ENCODE results near the gene HERC2. TPM values are rescaled to one million over a fixed set of nuclear protein-coding genes. Genes with fewer than 3 reads are reported as not detected.
A peak's percentile ranks its signal among the peaks of the same experiment; 100 is the strongest.
"Not testable (repeated sequence)": the region's sequence is repeated elsewhere in the genome, so short reads cannot be mapped to it uniquely, and the experiment has no call there.

HERC2 gene, protein sequence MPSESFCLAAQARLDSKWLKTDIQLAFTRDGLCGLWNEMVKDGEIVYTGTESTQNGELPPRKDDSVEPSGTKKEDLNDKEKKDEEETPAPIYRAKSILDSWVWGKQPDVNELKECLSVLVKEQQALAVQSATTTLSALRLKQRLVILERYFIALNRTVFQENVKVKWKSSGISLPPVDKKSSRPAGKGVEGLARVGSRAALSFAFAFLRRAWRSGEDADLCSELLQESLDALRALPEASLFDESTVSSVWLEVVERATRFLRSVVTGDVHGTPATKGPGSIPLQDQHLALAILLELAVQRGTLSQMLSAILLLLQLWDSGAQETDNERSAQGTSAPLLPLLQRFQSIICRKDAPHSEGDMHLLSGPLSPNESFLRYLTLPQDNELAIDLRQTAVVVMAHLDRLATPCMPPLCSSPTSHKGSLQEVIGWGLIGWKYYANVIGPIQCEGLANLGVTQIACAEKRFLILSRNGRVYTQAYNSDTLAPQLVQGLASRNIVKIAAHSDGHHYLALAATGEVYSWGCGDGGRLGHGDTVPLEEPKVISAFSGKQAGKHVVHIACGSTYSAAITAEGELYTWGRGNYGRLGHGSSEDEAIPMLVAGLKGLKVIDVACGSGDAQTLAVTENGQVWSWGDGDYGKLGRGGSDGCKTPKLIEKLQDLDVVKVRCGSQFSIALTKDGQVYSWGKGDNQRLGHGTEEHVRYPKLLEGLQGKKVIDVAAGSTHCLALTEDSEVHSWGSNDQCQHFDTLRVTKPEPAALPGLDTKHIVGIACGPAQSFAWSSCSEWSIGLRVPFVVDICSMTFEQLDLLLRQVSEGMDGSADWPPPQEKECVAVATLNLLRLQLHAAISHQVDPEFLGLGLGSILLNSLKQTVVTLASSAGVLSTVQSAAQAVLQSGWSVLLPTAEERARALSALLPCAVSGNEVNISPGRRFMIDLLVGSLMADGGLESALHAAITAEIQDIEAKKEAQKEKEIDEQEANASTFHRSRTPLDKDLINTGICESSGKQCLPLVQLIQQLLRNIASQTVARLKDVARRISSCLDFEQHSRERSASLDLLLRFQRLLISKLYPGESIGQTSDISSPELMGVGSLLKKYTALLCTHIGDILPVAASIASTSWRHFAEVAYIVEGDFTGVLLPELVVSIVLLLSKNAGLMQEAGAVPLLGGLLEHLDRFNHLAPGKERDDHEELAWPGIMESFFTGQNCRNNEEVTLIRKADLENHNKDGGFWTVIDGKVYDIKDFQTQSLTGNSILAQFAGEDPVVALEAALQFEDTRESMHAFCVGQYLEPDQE (N-terminal part only)
- total RNA-seq, result 55.3 TPM
- long read RNA-seq, partial matches to known transcripts, result 43 of 58 reads
- long read RNA-seq, other reads (novel, unspliced or antisense), result 12 of 58 reads

DNA sequence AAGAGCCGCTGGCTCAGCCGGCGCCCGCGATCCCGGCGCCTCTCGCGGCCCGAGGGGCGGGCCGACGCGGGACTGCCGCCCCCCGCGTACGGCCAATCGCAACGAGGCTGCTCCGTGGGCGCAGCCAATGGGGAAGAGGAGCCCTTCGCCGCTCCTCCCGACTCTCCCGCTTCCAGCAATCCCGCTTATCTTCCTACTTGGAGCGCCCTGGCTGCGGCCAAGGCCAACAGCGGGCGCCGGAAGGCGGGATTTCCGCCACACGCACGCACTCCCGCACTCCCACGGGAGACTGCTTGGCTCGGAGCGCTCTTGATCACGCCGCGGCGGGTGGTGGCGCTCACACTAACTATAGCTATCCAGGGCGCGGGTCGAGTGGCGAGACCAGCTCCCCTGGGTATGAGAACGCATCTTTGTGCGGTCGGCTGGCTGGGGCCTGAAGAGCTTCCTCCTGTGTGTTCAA lies at the start of gene HERC2:
HERC2 (minus strand) TSS at position 51 of the 460 bp plus-strand sequence. CDS start 746 bp downstream, outside the sequence.
- intact Hi-C loops (cut with DNase I); H3K36me3 ChIP-seq; H3K27me3 ChIP-seq (ENCODE audit: low read depth); ATAC-seq; H3K4me1 ChIP-seq; DNase-seq; H3K27ac ChIP-seq; H3K9me3 ChIP-seq: not testable (repeated sequence)
- peak within 1 kb of the TSS; percentile 45 for H3K4me3 ChIP-seq

DNA sequence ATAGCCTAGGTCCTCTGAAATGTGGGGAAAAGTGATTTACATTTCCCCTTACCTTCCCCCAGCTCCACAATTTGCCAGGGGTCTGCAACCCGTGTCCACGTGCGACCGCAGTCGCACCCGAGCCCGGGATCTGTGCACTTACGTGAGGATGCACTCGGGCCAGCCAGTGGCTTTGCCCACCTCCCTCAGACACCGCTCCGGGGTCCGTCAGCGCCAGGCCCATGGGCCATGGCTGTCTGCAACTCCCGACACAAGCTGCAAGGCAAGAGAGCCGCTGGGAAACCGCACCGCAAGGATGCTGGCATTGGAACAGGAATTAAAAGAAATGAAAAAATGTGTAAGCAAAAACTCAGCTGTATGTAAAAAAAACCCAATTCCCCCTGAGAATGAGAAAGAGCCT lies 43.5 kb upstream of the HERC2 start:
- H3K27me3 ChIP-seq (ENCODE audit: low read depth); ATAC-seq; DNase-seq: not testable (repeated sequence)

DNA sequence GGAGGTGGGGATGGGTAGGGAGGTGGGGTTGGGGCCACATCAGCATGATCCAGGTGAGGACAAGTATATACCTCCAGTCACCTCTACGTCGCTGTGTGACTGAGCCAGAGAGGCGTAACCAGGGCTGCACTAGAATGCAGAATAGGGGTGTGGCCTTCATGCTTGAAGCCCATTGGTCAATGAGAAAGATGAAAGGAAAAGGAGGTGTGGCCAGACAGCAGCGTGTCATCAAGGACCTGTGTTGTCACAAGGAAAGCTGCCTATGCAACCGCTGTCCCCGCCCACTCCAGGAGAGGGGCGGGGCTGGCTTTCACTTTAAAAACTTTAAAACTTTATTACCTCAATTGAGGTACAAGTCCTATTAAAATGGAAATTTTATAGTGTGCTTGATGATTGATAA lies 36.0 kb upstream of the HERC2 start, which contains the start of gene GOLGA6L24:
GOLGA6L24 (minus strand) TSS at position 101 of the 400 bp plus-strand sequence; CDS start at position 40, 61 bp downstream.
- H3K4me3 ChIP-seq; DNase-seq; H3K4me1 ChIP-seq; ATAC-seq; H3K27me3 ChIP-seq (ENCODE audit: low read depth); H3K27ac ChIP-seq; H3K36me3 ChIP-seq; H3K9me3 ChIP-seq; intact Hi-C loops (cut with DNase I): not testable (repeated sequence)

More for the DNA sequence above, 43.5 kb upstream of the HERC2 start:
- H3K4me1 ChIP-seq; H3K4me3 ChIP-seq; H3K36me3 ChIP-seq; intact Hi-C loops (cut with DNase I); H3K27ac ChIP-seq; H3K9me3 ChIP-seq: not testable (repeated sequence)

DNA sequence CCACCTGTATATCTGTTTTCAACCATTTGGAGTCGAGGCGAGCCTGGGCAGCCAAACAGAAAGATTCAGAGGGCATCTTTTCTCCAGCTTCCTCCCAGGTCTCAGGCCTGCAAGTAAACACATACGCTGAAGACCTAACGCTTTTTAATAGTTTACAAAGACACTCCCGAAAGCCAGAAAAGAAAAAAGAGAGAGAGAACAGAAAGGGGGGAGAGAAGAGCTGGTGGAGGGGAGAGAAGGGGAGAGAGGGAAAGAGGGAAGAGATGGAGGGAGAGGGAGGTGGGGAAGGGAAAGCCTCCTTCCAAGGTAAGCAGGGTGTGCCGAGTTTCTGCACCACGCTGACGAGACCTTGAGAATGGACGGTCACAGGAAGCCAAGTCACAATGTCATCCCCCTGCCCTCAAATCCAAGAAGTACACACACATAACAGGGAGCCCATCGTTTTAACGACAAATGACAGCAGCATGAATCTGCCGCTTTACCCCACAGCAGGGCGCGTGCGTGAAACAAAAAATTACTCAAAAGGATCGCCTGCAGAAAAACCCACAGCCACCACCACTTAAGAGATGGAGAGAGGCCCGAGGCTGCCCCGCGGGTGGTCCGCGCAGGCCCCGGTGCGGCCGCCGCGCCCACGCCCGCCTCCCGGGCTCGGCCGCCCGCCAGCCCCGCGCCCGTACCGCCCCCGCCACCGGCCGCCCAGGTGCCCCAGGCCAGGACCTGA lies 461 bp downstream of the HERC2 start:
- H3K9me3 ChIP-seq; H3K27me3 ChIP-seq (ENCODE audit: low read depth); DNase-seq; H3K4me1 ChIP-seq; H3K36me3 ChIP-seq; H3K27ac ChIP-seq; intact Hi-C loops (cut with DNase I); ATAC-seq: not testable (repeated sequence)
- H3K4me3 ChIP-seq, result peak overlapping the region; percentile 45

DNA sequence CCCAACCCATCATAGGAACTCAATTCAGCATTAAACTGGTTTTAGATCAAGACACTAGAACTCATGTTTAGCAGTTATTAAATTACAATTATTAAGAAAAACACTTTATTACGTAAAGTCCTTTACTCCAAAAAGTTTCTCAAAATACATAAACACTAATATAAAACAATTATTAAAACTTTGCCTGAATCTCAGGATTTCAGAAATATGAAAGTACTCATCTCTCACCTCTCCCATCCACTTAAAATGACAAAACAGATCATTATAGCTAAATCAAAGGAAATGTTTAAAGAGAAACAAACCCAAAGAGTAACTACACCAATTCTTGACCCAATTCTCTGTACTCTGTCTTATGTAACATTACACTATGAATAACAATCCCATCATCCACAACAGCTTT lies 2.3 kb downstream of the HERC2 start:
- ATAC-seq; H3K4me1 ChIP-seq; DNase-seq; H3K27me3 ChIP-seq (ENCODE audit: low read depth); H3K4me3 ChIP-seq; intact Hi-C loops (cut with DNase I); H3K9me3 ChIP-seq; H3K27ac ChIP-seq: not testable (repeated sequence)
- H3K36me3 ChIP-seq, result peaks cover 14% of the 10 kb centered on the region

DNA sequence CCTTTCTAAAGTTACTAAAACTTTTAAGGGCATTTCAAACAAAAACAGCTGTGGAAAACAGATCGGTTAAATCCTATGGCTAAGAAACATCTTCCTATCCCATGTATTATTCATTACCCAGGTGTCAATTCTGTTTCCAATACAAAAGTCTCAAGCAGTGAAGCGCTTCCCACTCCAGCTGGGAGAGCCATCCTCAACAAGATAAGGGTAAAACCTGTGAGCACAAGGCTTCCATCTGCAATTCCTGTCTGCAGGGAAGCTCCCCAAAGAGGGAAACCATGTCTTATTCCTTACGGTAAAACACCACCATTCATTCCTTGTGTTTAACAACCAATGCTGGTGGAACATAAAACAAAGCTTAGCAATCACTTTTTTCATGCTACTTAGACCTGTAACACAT lies 3.2 kb downstream of the HERC2 start:
- DNase-seq; intact Hi-C loops (cut with DNase I); H3K4me1 ChIP-seq: not testable (repeated sequence)

DNA sequence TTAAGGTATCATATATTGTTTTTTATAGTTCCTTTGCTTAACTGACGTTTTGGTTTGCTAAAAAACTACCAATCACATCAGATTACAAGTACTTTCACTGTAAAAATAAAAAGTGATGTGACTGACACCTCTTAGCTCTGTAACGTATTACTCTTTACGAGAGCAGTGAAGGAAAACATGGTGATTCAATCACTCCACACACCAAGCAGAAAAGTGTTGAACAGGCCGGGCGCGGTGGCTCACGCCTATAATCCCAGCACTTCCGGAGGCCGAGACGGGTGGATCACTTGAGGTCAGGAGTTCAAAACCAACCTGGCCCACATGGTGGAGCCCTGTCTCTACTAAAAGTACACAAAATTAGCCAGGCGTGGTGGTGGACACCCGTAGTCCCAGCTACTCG lies 3.9 kb downstream of the HERC2 start:
- intact Hi-C loops (cut with DNase I); DNase-seq; H3K4me1 ChIP-seq; H3K27ac ChIP-seq; H3K9me3 ChIP-seq; H3K4me3 ChIP-seq; H3K27me3 ChIP-seq (ENCODE audit: low read depth); ATAC-seq: not testable (repeated sequence)
- peaks cover 20% of the 10 kb centered on the region for H3K36me3 ChIP-seq

More for the DNA sequence above, 3.2 kb downstream of the HERC2 start:
- H3K27me3 ChIP-seq (ENCODE audit: low read depth); H3K27ac ChIP-seq; H3K4me3 ChIP-seq; H3K9me3 ChIP-seq; ATAC-seq: not testable (repeated sequence)
- H3K36me3 ChIP-seq, result peaks cover 18% of the 10 kb centered on the region

DNA sequence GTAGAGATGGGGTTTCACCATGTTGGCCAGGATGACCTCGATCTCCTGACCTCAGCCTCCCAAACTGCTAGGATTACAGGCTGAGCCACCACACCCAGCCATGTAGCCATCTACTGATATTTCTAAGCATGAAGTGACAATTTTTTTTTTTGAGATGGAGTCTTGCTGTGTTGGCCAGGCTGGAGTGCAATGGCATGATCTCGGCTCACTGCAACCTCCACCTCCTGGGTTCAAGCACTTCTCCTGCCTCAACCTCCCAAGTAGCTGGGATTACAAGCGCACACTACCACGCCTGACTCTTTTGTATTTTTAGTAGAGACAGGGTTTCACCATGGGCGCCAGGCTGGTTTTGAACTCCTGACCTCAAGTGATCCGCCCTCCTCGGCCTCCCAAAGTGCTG lies 5.0 kb downstream of the HERC2 start:
- peaks cover 20% of the 10 kb centered on the region for H3K36me3 ChIP-seq
- DNase-seq; H3K9me3 ChIP-seq; H3K4me1 ChIP-seq; H3K4me3 ChIP-seq; H3K27me3 ChIP-seq (ENCODE audit: low read depth); ATAC-seq; intact Hi-C loops (cut with DNase I); H3K27ac ChIP-seq: not testable (repeated sequence)

DNA sequence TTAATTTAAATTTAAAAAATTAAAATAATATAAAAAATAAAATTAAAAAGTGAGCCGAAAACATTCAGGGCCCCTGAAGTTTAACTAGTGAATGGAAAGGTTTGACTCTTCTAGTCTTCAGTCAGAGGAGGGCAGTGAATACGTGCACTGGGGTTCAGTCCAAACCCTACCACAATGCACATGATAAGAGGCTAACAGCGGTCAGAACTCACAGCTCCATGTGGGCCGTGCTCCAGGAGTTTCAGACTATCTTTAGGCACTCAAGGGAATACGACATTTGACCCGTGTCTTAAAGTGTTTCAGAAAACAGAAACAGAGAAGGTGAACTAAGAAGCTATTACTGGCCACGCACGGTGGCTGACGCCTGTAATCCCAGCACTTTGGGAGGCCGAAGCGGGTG lies 11.5 kb downstream of the HERC2 start:
- H3K36me3 ChIP-seq; intact Hi-C loops (cut with DNase I): not testable (repeated sequence)

DNA sequence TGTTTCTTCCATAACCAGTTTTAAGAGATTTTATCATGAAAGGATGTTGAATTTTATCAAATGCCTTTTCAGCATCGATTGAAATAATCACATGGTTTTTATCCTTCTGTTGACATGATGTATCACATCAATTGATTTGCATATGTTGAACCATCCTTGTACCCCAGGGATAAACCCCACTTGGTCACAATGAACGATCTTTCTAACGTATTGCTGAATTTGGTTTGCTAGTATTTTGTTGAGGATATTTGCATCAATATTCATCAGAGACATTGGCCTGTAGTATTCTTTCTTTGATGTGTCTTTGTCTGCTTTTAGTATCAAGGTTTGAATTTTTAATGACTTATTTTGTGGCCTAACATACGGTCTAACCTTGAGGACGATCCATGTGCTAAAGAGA lies 13.3 kb downstream of the HERC2 start:
- H3K4me3 ChIP-seq; H3K36me3 ChIP-seq; H3K27me3 ChIP-seq (ENCODE audit: low read depth); ATAC-seq; H3K4me1 ChIP-seq; DNase-seq; intact Hi-C loops (cut with DNase I); H3K9me3 ChIP-seq; H3K27ac ChIP-seq: not testable (repeated sequence)

More for the DNA sequence above, 11.5 kb downstream of the HERC2 start:
- ATAC-seq; H3K9me3 ChIP-seq; H3K4me3 ChIP-seq; H3K4me1 ChIP-seq; H3K27ac ChIP-seq; H3K27me3 ChIP-seq (ENCODE audit: low read depth); DNase-seq: not testable (repeated sequence)

DNA sequence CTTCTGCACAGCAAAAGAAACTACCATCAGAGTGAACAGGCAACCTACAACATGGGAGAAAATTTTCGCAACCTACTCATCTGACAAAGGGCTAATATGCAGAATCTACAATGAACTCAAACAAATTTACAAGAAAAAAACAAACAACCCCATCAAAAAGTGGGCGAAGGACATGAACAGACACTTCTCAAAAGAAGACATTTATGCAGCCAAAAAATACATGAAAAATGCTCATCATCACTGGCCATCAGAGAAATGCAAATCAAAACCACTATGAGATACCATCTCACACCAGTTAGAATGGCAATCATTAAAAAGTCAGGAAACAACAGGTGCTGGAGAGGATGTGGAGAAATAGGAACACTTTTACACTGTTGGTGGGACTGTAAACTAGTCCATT lies 16.3 kb downstream of the HERC2 start:
- H3K27me3 ChIP-seq (ENCODE audit: low read depth); intact Hi-C loops (cut with DNase I); H3K4me3 ChIP-seq; ATAC-seq; H3K36me3 ChIP-seq; DNase-seq; H3K4me1 ChIP-seq; H3K9me3 ChIP-seq; H3K27ac ChIP-seq: not testable (repeated sequence)

DNA sequence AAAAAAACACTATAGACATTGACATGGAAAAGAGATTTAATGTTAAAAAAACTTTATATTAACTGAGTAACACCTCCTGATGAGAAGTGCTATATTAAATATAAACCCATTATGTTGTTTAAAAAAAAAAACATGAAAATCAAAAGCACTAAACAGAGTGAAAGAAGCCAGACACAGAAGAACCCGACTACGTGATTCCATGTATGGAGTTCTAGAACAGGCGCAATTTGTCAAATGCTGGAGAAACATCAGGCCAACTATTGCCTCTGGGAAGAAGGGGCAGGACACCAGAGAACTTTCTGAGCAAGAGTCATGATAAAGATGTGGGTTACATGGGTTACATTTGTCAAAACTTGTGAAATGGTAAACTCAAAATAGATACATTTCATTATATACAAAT lies 24.5 kb downstream of the HERC2 start:
- DNase-seq; H3K36me3 ChIP-seq; H3K9me3 ChIP-seq; H3K27me3 ChIP-seq (ENCODE audit: low read depth); H3K27ac ChIP-seq; H3K4me3 ChIP-seq; ATAC-seq; H3K4me1 ChIP-seq; intact Hi-C loops (cut with DNase I): not testable (repeated sequence)
